Mesendoderm (in vitro differentiated cells): ENCODE measurements around the gene KCNJ4.

Experiments
- DNase-seq: peaks from one replicate; pipeline ENCODE4 v3.0.0; 2013
- H2AK5ac ChIP-seq: 2 replicates; pipeline ENCODE4 v1.6.1; 2013; ENCODE audit warnings: low read length, inconsistent platforms
- H2BK120ac ChIP-seq: 2 replicates; pipeline ENCODE4 v1.6.1; 2013; ENCODE audit warnings: low read depth, mild to moderate bottlenecking, low read length, moderate library complexity, mixed read lengths
- H2BK15ac ChIP-seq: replicated peaks from 2 replicates; pipeline ENCODE4 v1.6.1; 2013; ENCODE audit warnings: low read depth, mild to moderate bottlenecking, moderate library complexity
- H2BK5ac ChIP-seq: 2 replicates; pipeline ENCODE4 v1.6.1; 2013; ENCODE audit warnings: low read length, inconsistent platforms
- H3K18ac ChIP-seq: 2 replicates; pipeline ENCODE4 v1.6.1; 2013; ENCODE audit warnings: mild to moderate bottlenecking, low read length, mixed read lengths
- H3K23ac ChIP-seq: one replicate; pipeline ENCODE4 v1.6.1; 2013; ENCODE audit warnings: low read length
- H3K27ac ChIP-seq: 2 replicates; pipeline ENCODE4 v1.5.1; 2013; ENCODE audit warnings: low read depth, mild to moderate bottlenecking, inconsistent platforms, low read length, moderate library complexity
- H3K27me3 ChIP-seq: 2 replicates; pipeline ENCODE4 v1.6.1; 2013; ENCODE audit warnings: low read length, control low read depth, mild to moderate bottlenecking, inconsistent platforms; ENCODE audit not compliant: insufficient read depth, poor library complexity
- H3K36me3 ChIP-seq: 2 replicates; pipeline ENCODE4 v1.6.1; 2013; ENCODE audit warnings: low read length, inconsistent platforms; ENCODE audit not compliant: control insufficient read depth, insufficient read depth
- H3K4ac ChIP-seq: one replicate; pipeline ENCODE4 v1.6.1; 2013; ENCODE audit warnings: low read depth, mild to moderate bottlenecking, low read length, moderate library complexity
- H3K4me1 ChIP-seq: 2 replicates; pipeline ENCODE4 v1.6.1; 2013; ENCODE audit warnings: low read depth, low read length, inconsistent platforms; ENCODE audit not compliant: control insufficient read depth
- H3K4me2 ChIP-seq: 2 replicates; pipeline ENCODE4 v1.6.1; 2013; ENCODE audit warnings: low read length
- H3K4me3 ChIP-seq: 2 replicates; pipeline ENCODE4 v1.5.1; 2013; ENCODE audit warnings: mild to moderate bottlenecking, low read length
- H3K56ac ChIP-seq: one replicate; pipeline ENCODE4 v1.6.1; 2013; ENCODE audit warnings: low read length
- H3K79me1 ChIP-seq: 2 replicates; pipeline ENCODE4 v1.6.1; 2013; ENCODE audit warnings: low read length, inconsistent platforms
- H3K79me2 ChIP-seq: 2 replicates; pipeline ENCODE4 v1.6.1; 2013; ENCODE audit warnings: mild to moderate bottlenecking, low read length; ENCODE audit not compliant: control insufficient read depth, insufficient read depth
- H3K9ac ChIP-seq: 2 replicates; pipeline ENCODE4 v1.6.1; 2013; ENCODE audit warnings: low read length, inconsistent platforms
- H4K5ac ChIP-seq: one replicate; pipeline ENCODE4 v1.6.1; 2013; ENCODE audit warnings: low read length
- H4K8ac ChIP-seq: one replicate; pipeline ENCODE4 v1.6.1; 2013; ENCODE audit warnings: low read depth, mild to moderate bottlenecking, control low read depth, low read length, moderate library complexity
- WGBS: extraction: QIAGEN DNeasy Blood & Tissue Kit; methylation state at CpG from one replicate; pipeline ENCODE4 v1.1.7; 2013; ENCODE audit warnings: low lambda C conversion rate, missing lambda C conversion rate; ENCODE audit not compliant: insufficient coverage; ENCODE audit errors: extremely low coverage; 5-methylcytosine and 5-hydroxymethylcytosine counted together

KCNJ4 gene

DNA sequence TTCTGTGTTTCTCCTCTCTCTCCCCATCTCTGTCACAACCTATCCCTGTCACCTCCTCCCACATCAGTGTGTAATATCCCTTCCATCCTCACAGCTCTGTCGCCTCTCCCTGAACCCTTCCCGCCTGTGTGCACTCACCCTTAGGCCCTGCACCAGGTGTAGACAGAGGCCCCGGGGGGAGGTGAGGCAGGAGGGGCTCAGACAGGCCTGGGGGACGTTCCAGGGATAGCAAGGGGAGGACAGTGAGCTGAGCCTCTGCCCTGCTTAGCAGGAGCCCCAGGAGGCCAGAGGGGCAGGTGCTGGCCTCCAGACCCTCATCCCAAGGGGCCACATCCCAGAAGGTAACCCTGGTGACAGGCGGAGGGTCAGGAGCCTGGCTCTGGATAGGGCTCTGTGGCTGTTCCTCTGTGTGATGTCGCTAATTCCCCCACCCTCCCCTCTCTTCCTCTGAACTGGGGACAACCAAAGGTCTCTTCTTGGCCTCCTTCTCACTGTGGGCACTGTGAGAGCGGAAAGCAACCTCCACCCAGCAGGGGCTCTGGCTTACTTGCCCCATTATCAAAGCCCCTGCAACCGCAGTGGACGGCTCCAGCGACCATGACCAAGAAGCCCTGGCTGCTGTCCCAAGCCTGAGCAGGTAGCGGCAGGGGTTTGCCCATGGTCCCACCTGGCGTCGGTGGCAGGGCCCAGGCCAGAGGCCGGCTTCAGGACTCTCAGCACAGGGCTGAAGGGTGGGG, 35.7 kb downstream of the KCNJ4 start:
- Histone ChIP-seq H3K27me3 (no peaks in the 10 kb centered on the region), H3K27ac (no peak overlapping the region), H3K9ac (no peak overlapping the region), H3K4me2 (no peak overlapping the region), H3K36me3 (no peaks in the 10 kb centered on the region), H3K23ac (no peak overlapping the region), H3K4me3 (no peak overlapping the region), H2BK15ac (no peak overlapping the region), H4K8ac (no peak overlapping the region), H3K18ac (no peak overlapping the region), H2BK5ac (no peak overlapping the region), H2BK120ac (no peak overlapping the region), H3K4ac (no peak overlapping the region), H3K56ac (no peak overlapping the region), H3K4me1 (peaks cover 1% of the 10 kb centered on the region), H4K5ac (no peak overlapping the region), H2AK5ac (no peak overlapping the region), H3K79me1 (no peaks in the 10 kb centered on the region), H3K79me2 (no peaks in the 10 kb centered on the region)
- WGBS, result no CpG with 5 or more reads among the region's 14 CpGs
- no peak for DNase-seq

DNA sequence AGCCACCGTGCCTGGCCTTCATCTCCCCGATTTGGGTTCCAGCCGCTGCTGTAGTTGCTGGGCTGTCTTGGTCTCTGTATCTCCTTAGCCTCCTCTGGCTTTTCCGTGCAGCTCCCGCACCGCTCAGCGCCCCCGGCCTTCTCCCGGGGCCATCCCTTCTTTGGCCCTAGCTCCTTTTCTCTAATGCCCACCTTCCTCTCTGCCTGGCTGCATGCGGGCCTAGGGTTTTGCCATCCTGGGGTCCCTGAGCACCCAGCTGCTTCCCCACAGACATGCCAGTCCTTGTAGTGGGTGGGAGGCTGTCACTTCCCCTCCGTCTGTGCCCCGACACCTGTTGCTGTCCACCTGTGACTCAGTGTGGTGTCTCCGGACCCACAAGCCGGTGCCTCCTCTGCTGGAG, 36.4 kb downstream of the KCNJ4 start:
- Histone ChIP-seq H3K4me1 (peaks cover 1% of the 10 kb centered on the region), H3K4me2 (no peak overlapping the region), H3K4ac (no peak overlapping the region), H3K23ac (no peak overlapping the region), H4K5ac (no peak overlapping the region), H2BK5ac (no peak overlapping the region), H3K4me3 (no peak overlapping the region), H3K56ac (no peak overlapping the region), H3K27ac (no peak overlapping the region), H2AK5ac (no peak overlapping the region), H2BK120ac (no peak overlapping the region), H2BK15ac (no peak overlapping the region), H3K18ac (no peak overlapping the region), H3K36me3 (no peaks in the 10 kb centered on the region), H3K27me3 (no peaks in the 10 kb centered on the region), H4K8ac (no peak overlapping the region), H3K9ac (no peak overlapping the region), H3K79me1 (no peaks in the 10 kb centered on the region), H3K79me2 (no peaks in the 10 kb centered on the region)
- WGBS, result no CpG with 5 or more reads among the region's 14 CpGs
- DNase-seq, result no peak

DNA sequence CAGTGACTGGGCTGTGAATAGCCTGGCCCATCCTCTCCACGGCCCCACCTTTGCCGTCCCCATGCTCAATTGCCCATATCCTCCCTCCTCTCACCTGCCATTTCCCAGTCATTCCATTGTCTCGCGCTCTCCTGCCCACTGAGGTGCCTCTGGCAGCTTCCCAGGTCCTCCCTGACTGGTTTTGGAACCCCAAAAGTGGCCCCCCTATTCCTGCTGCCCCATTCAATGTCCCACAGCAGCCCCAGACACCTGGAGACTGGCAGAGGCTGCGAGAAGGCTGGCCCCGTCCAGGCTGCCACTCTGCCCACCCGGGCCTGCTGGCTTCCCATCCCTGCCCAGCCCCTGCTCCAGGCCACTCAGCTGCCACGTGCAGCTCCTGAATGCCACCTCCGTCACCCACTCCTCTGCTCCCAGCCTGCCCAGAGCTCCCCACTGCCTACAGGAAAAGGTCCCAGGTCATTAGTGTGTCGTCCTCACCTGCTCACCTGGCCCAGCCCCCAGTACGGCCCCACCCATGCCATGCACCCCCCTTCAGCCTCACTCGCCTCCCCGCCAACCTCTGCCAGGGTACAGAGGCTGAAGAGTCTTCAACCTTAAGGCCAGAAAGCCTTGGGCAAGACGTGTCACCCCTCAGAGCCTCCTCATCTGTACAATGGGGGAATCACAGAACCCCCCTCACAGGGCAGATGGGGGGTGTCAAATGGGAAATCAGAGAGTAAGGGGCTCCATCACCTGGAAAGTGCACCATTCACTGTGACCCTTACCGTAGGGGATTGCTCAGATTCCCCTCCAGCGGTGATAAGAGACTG, 37.5 kb downstream of the KCNJ4 start:
- no peak for DNase-seq
- WGBS, result no CpG with 5 or more reads among the region's 16 CpGs
- H3K79me1 ChIP-seq, result no peaks in the 10 kb centered on the region

DNA sequence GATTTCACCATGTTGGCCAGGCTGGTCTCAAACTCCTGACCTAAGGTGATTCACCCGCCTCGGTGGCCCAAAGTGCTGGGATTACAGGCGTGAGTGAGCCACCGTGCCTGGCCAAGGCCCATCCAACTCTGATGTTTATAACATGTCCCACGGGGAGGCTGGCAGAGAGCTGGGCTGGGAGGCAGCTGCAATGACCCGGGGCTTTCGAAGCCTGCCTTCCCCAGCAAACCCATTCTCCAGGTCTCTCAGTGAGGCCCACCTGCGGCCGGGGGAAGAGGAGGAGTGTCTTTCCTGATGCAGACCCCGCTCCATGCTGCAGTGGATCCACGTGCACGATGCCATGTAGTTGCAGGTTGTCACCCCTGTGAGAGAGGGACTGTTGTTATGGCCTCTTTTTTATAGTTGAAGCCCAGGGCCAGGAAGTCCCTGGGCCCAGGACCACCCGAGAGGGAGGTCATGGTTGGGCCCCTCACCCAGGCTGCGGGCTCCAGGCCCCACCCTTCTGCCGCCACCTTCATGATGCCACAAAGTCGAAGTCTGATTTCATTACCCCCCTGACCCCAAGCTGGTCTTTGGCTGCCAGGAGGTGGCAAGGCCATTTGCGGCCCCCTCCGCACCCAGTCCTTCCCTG, 38.3 kb downstream of the KCNJ4 start:
- no CpG with 5 or more reads among the region's 18 CpGs for WGBS
- Histone ChIP-seq H2BK15ac (no peak overlapping the region), H3K27ac (no peak overlapping the region), H3K4me1 (no peaks in the 10 kb centered on the region), H3K79me2 (no peaks in the 10 kb centered on the region), H2BK120ac (no peak overlapping the region), H3K56ac (no peak overlapping the region), H3K36me3 (no peaks in the 10 kb centered on the region), H3K79me1 (no peaks in the 10 kb centered on the region), H4K8ac (no peak overlapping the region), H2AK5ac (no peak overlapping the region), H3K9ac (no peak overlapping the region), H3K27me3 (no peaks in the 10 kb centered on the region), H4K5ac (no peak overlapping the region), H3K23ac (no peak overlapping the region), H2BK5ac (no peak overlapping the region), H3K18ac (no peak overlapping the region), H3K4me3 (no peak overlapping the region), H3K4ac (no peak overlapping the region), H3K4me2 (no peak overlapping the region)
- DNase-seq, result no peak

More for the DNA sequence above, 37.5 kb downstream of the KCNJ4 start:
- Histone ChIP-seq H3K9ac (no peak overlapping the region), H4K5ac (no peak overlapping the region), H3K36me3 (no peaks in the 10 kb centered on the region), H3K4ac (no peak overlapping the region), H3K79me2 (no peaks in the 10 kb centered on the region), H3K4me1 (no peaks in the 10 kb centered on the region), H3K27me3 (no peaks in the 10 kb centered on the region), H2AK5ac (no peak overlapping the region), H2BK15ac (no peak overlapping the region), H3K23ac (no peak overlapping the region), H4K8ac (no peak overlapping the region), H3K56ac (no peak overlapping the region), H3K4me3 (no peak overlapping the region), H3K4me2 (no peak overlapping the region), H3K27ac (no peak overlapping the region), H2BK5ac (no peak overlapping the region), H3K18ac (no peak overlapping the region), H2BK120ac (no peak overlapping the region)

DNA sequence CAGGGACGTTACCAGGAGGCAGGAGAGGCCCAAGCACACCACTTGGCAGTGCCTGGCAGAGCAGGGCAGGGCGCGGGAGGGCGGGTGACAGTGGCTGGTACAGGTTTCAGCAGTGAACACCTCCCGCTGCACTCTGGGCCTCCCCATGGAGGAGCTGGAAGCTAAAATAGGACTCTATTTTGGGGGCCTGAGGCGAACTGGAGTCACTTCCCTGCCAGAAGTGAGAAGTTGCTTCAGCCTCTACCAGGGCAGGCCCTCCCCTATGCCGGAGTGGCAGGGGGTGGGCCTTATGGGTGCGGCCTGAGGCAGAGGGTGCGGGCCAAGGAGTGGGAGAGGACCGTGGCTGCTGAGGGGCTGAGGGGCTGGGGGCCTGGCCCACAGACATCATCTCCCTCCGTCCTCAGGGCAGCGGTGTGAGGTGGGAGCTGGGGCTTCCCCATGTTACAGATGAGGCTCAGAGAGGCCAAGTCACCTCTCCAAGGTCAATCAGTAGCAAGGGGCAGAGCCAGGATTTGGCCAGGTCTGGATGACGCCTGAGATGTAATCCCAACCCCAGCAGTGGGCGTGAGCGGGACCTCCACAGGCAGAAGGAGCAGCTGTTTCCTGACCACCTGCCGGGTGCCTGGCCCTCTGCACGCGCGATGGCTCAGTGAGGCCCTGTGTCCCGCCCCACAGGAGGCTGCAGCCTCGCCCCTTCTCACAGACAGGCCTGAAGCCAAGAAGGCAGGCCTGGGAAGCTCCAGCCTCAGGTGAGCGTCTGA, 39.3 kb downstream of the KCNJ4 start:
- Histone ChIP-seq H3K18ac (no peak overlapping the region), H3K27ac (no peak overlapping the region), H2BK15ac (no peak overlapping the region), H4K8ac (no peak overlapping the region), H3K27me3 (no peaks in the 10 kb centered on the region), H3K4me1 (no peaks in the 10 kb centered on the region), H3K79me2 (no peaks in the 10 kb centered on the region), H2BK5ac (no peak overlapping the region), H3K23ac (no peak overlapping the region), H2AK5ac (no peak overlapping the region), H3K4ac (no peak overlapping the region), H3K4me2 (no peak overlapping the region), H4K5ac (no peak overlapping the region), H3K9ac (no peak overlapping the region), H3K79me1 (no peaks in the 10 kb centered on the region), H3K36me3 (no peaks in the 10 kb centered on the region), H3K56ac (no peak overlapping the region), H2BK120ac (no peak overlapping the region), H3K4me3 (no peak overlapping the region)
- WGBS, result no CpG with 5 or more reads among the region's 22 CpGs
- DNase-seq, result peak; percentile 63
